ENCODE data around the gene SERPINA3. TPM values are rescaled to one million over a fixed set of nuclear protein-coding genes. Genes with fewer than 3 reads are reported as not detected.

SERPINA3 gene
- total RNA-seq (2014; rRNA removed; shearing (Covaris generic)) = 0.13 and 0.95 TPM in 2 replicates

GRCh38 chr14:94612174-94612573, at the start of gene SERPINA3:
TSS of gene SERPINA3 (plus strand) at chr14:94612391. CDS start at chr14:94614442, 2,051 bp downstream.
- Histone ChIP-seq H3K4me1 (replicated peaks) (peaks cover 18% of the 10 kb centered on the region), H3K27ac (peak within 1 kb of the TSS; percentile 93), H3K36me3 (no peaks in the 10 kb centered on the region), H3K27me3 (replicated peaks) (no peaks in the 10 kb centered on the region), H3K4me3 (no peak within 1 kb of the TSS), H3K9me3 (replicated peaks) (no peaks in the 10 kb centered on the region)
- DNase-seq (ENCODE audit: low read depth in 1 of 2, low spot score in 2 of 2) = no peak

- no peaks in the 10 kb centered on the region for H3K4me1 ChIP-seq (replicated peaks)
- no peaks in the 10 kb centered on the region for H3K9me3 ChIP-seq (replicated peaks)
- no peaks in the 10 kb centered on the region for H3K27me3 ChIP-seq (replicated peaks)
- H3K27ac ChIP-seq = no peak overlapping the region
- no peaks in the 10 kb centered on the region for H3K36me3 ChIP-seq
- peak in 1 of 2 experiments; percentile 29 for DNase-seq (ENCODE audit: low read depth in 1 of 2, low spot score in 2 of 2)
- H3K4me3 ChIP-seq = no peak overlapping the region
These were observed 49.0 kb upstream of the SERPINA3 start for GRCh38 chr14:94562941-94563883.

GRCh38 chr14:94564381-94564780, 47.8 kb upstream of the SERPINA3 start:
- H3K36me3 ChIP-seq = no peaks in the 10 kb centered on the region
- H3K27ac ChIP-seq = no peak overlapping the region
- H3K4me1 ChIP-seq (replicated peaks) = no peaks in the 10 kb centered on the region
- no peaks in the 10 kb centered on the region for H3K9me3 ChIP-seq (replicated peaks)
- no peak overlapping the region for H3K4me3 ChIP-seq
- no peaks in the 10 kb centered on the region for H3K27me3 ChIP-seq (replicated peaks)
- no peak for DNase-seq (ENCODE audit: low read depth in 1 of 2, low spot score in 2 of 2)

DNA sequence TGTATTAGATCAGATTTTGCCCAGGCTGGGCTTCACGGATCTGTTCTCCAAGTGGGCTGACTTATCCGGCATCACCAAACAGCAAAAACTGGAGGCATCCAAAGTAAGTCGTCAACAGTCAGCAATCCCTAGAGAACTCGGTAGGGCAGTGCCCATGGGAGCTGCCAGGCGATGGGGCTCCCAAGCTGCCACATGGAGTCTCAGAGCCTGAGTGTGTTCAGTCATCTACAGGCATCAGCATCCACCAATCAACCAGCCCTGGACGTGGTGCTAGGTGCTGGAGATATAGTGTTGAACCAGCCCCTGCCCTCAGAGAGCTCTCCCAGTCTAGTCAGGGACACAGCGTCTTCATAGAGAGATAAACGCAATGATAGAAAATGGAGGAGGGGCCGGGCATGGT, 44.0 kb upstream of the SERPINA3 start:
- no peak overlapping the region for H3K27ac ChIP-seq

DNA sequence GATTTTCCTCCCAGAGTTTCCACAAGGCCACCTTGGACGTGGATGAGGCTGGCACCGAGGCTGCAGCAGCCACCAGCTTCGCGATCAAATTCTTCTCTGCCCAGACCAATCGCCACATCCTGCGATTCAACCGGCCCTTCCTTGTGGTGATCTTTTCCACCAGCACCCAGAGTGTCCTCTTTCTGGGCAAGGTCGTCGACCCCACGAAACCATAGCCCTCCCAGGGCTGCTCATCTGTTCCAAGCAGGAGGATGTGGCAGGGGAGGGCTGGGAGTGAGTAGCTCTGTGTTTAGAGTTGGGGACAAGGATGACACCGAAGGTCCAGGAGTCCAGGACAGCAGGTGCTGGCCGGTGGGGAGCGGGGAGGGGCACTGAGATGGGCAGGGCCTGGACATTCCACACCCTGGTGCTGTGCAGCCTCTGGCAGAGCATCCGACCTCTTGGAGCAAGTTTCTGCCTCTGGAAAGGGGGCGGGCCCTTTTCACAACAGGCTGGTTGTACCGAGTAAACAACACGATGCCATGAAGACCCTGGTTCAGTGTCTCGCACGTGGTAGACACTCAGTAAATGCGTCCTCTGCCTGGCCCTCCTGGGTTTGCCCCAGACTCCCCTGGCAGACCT, 42.7 kb upstream of the SERPINA3 start:
- no peak overlapping the region for H3K27ac ChIP-seq
- H3K27me3 ChIP-seq (replicated peaks) = no peaks in the 10 kb centered on the region
- H3K9me3 ChIP-seq (replicated peaks) = no peaks in the 10 kb centered on the region
- H3K4me1 ChIP-seq (replicated peaks) = no peaks in the 10 kb centered on the region
- no peaks in the 10 kb centered on the region for H3K36me3 ChIP-seq
- no peak overlapping the region for H3K4me3 ChIP-seq
- no peak for DNase-seq (ENCODE audit: low read depth in 1 of 2, low spot score in 2 of 2)

More for the DNA sequence above, 44.0 kb upstream of the SERPINA3 start:
- DNase-seq (ENCODE audit: low read depth in 1 of 2, low spot score in 2 of 2) = no peak
- H3K4me3 ChIP-seq = no peak overlapping the region
- no peaks in the 10 kb centered on the region for H3K36me3 ChIP-seq
- no peaks in the 10 kb centered on the region for H3K27me3 ChIP-seq (replicated peaks)
- H3K4me1 ChIP-seq (replicated peaks) = no peaks in the 10 kb centered on the region
- no peaks in the 10 kb centered on the region for H3K9me3 ChIP-seq (replicated peaks)

- DNase-seq (ENCODE audit: low read depth in 1 of 2, low spot score in 2 of 2) = no peak
- Histone ChIP-seq H3K27ac (no peak overlapping the region), H3K27me3 (replicated peaks) (no peaks in the 10 kb centered on the region), H3K4me3 (no peak overlapping the region), H3K4me1 (replicated peaks) (no peaks in the 10 kb centered on the region), H3K36me3 (no peaks in the 10 kb centered on the region), H3K9me3 (replicated peaks) (no peaks in the 10 kb centered on the region)
These were observed 42.2 kb upstream of the SERPINA3 start for GRCh38 chr14:94570002-94570400.

GRCh38 chr14:94570440-94570839, 41.8 kb upstream of the SERPINA3 start:
- H3K9me3 ChIP-seq (replicated peaks) = no peaks in the 10 kb centered on the region
- no peak overlapping the region for H3K27ac ChIP-seq
- H3K36me3 ChIP-seq = no peaks in the 10 kb centered on the region
- no peaks in the 10 kb centered on the region for H3K4me1 ChIP-seq (replicated peaks)
- DNase-seq (ENCODE audit: low read depth in 1 of 2, low spot score in 2 of 2) = no peak
- H3K4me3 ChIP-seq = no peak overlapping the region
- no peaks in the 10 kb centered on the region for H3K27me3 ChIP-seq (replicated peaks)

GRCh38 chr14:94571395-94571794, 40.8 kb upstream of the SERPINA3 start:
- Histone ChIP-seq H3K4me3 (no peak overlapping the region), H3K27me3 (replicated peaks) (no peaks in the 10 kb centered on the region), H3K36me3 (no peaks in the 10 kb centered on the region), H3K9me3 (replicated peaks) (no peaks in the 10 kb centered on the region), H3K4me1 (replicated peaks) (peaks cover 6% of the 10 kb centered on the region; the same call in 1 of the 2 replicates), H3K27ac (no peak overlapping the region)
- DNase-seq (ENCODE audit: low read depth in 1 of 2, low spot score in 2 of 2) = no peak

DNA sequence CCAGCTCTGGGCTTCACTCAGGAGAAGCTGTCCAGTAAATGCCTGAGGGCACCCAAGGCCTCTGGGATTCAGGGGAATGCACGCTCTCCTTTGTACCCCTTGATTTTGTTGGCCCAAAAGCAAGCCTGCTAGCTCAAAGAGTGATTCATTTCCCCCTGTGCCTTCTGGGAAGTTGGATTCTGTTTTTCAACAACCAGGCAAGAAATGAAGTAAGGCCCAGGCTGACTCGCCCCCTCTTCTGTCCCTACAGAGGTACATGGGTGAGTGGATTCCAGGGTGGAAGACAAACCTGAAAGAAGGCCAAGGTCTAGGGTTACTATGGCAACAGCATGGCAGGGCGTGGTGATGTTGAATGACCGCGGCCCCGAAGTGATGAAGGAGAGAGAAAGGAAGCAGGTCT, 40.2 kb upstream of the SERPINA3 start:
- Histone ChIP-seq H3K27me3 (replicated peaks) (no peaks in the 10 kb centered on the region), H3K9me3 (replicated peaks) (no peaks in the 10 kb centered on the region), H3K4me3 (no peak overlapping the region), H3K27ac (no peak overlapping the region), H3K4me1 (replicated peaks) (peaks cover 6% of the 10 kb centered on the region; the same call in 1 of the 2 replicates), H3K36me3 (no peaks in the 10 kb centered on the region)
- no peak for DNase-seq (ENCODE audit: low read depth in 1 of 2, low spot score in 2 of 2)

DNA sequence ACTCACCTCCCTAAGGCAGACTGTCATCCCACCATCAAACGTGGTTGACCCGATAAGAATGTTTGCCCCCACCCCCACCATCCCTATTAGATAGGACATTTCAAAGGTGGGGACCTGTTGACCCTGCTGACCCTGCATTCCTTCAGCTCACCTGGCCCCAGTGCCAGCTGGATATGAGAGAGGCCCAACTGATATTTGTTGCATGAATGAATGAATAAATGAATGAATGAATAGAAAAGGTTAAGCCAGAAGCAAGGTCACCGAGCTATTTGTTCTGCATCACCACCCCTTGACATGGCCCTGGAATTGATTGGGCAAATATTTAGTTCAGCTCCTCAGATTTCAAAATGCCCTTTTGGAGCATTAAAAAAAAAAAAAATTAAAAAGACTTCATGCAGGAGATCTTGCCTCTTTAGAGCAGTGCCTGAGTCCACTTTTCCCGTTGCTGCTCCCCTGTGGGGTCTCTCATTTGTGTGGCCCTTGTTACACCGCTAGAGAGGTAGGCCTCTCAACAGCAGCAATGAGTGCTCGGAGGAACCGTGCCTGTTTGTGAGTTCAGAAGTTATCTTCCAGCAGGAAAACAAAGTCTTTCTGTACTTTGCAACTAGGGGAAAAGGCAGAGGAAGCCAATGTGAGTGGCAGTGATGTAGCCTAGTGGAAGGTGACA, 39.4 kb upstream of the SERPINA3 start:
- H3K27ac ChIP-seq = no peak overlapping the region
- no peak overlapping the region for H3K4me3 ChIP-seq
- no peaks in the 10 kb centered on the region for H3K9me3 ChIP-seq (replicated peaks)
- peaks cover 6% of the 10 kb centered on the region; the same call in 1 of the 2 replicates for H3K4me1 ChIP-seq (replicated peaks)
- no peaks in the 10 kb centered on the region for H3K27me3 ChIP-seq (replicated peaks)
- DNase-seq (ENCODE audit: low read depth in 1 of 2, low spot score in 2 of 2) = no peak
- no peaks in the 10 kb centered on the region for H3K36me3 ChIP-seq

DNA sequence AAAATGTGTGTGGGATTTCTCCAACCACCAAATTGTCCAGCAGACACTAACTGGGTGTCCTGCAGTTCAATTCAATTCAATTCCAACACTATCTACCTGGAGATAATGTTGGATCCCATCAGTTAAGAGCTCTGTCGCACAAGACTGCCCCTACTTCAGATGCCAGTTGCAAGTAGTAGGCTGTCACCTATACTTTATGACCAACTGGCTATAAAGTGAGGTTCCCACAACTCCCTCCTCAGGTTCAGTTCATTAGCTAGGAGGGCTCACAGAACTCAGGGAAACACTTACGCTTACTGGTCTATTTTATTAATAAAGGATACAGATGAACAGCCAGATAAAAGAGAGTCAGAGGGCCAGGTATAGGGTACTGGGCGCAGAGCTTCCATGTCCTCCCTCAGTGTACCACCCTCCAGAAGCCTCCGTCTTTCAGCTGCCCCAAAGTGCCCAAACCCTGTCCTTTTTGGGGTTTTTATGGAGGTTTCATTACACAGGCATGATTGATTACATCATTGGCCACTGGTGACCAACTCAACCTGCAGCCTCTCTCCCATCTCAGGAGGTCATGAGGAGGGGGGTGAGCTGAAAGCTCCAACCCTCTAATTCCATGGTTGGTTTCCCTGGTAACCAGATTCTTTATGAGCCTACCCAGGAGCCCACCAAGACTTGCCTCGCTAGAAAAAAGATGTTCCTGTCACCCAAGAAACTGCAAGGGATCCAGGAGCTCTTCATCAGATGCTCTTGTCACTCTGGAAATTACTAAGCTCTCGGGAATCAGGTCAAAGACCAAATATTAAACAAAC, 38.5 kb upstream of the SERPINA3 start:
- H3K27ac ChIP-seq = no peak overlapping the region
- no peak overlapping the region for H3K4me3 ChIP-seq
- no peaks in the 10 kb centered on the region for H3K36me3 ChIP-seq
- no peak for DNase-seq (ENCODE audit: low read depth in 1 of 2, low spot score in 2 of 2)
- no peaks in the 10 kb centered on the region for H3K9me3 ChIP-seq (replicated peaks)
- no peaks in the 10 kb centered on the region for H3K27me3 ChIP-seq (replicated peaks)
- peaks cover 6% of the 10 kb centered on the region; the same call in 1 of the 2 replicates for H3K4me1 ChIP-seq (replicated peaks)

GRCh38 chr14:94574336-94574735, 37.9 kb upstream of the SERPINA3 start:
- no peak for DNase-seq (ENCODE audit: low read depth in 1 of 2, low spot score in 2 of 2)
- Histone ChIP-seq H3K27me3 (replicated peaks) (no peaks in the 10 kb centered on the region), H3K4me3 (no peak overlapping the region), H3K36me3 (no peaks in the 10 kb centered on the region), H3K9me3 (replicated peaks) (no peaks in the 10 kb centered on the region), H3K4me1 (replicated peaks) (peaks cover 6% of the 10 kb centered on the region; the same call in 1 of the 2 replicates), H3K27ac (no peak overlapping the region)

Data from SJSA1 (cell line).